Upper lobe of left lung (tissue), 4 donors: ENCODE results near the gene METTL15.

Source experiments
- CTCF ChIP-seq, 6 experiments: fragments of 450-650 bp in 4 of 6; fragments of 200-600 bp in 2 of 6; sonication (generic) in 2 of 6; IDR thresholded peaks; one replicate each; pipeline ENCODE4 v1.5.1; 2016 to 2019; ENCODE audit warnings: antibody characterized with exemption in 6 of 6
- POLR2A ChIP-seq, 4 donors: fragments of 450-650 bp; IDR thresholded peaks; one replicate each; pipeline ENCODE4 v1.5.1; 2016 to 2017; ENCODE audit warnings: antibody characterized with exemption in 4 of 4, mild to moderate bottlenecking in 2 of 4
- POLR2AphosphoS5 ChIP-seq, 2 donors: sonication (generic); formaldehyde crosslinking; IDR thresholded peaks; one replicate each; pipeline ENCODE4 v1.5.1; 2017; ENCODE audit warnings: antibody characterized with exemption in 2 of 2

GRCh38 chr11:28123151-28123581 is 15.0 kb downstream of the METTL15 start:
- TF ChIP-seq CTCF (IDR thresholded peaks at IDR 0.05) (no peak), POLR2A (IDR thresholded peaks at IDR 0.05) (no peak), POLR2AphosphoS5 (IDR thresholded peaks at IDR 0.05) (no peak)
